ENCODE measurements around the gene GPR4. TPM values are rescaled to one million over a fixed set of nuclear protein-coding genes. Genes with fewer than 3 reads are reported as not detected.

Gene GPR4
- total and polyA plus RNA-seq, 2 of the 8 experiments (the other 6 are each of a cell fraction or from before 2014, with no cell fraction given) = 0.19 to 0.39 TPM

DNA sequence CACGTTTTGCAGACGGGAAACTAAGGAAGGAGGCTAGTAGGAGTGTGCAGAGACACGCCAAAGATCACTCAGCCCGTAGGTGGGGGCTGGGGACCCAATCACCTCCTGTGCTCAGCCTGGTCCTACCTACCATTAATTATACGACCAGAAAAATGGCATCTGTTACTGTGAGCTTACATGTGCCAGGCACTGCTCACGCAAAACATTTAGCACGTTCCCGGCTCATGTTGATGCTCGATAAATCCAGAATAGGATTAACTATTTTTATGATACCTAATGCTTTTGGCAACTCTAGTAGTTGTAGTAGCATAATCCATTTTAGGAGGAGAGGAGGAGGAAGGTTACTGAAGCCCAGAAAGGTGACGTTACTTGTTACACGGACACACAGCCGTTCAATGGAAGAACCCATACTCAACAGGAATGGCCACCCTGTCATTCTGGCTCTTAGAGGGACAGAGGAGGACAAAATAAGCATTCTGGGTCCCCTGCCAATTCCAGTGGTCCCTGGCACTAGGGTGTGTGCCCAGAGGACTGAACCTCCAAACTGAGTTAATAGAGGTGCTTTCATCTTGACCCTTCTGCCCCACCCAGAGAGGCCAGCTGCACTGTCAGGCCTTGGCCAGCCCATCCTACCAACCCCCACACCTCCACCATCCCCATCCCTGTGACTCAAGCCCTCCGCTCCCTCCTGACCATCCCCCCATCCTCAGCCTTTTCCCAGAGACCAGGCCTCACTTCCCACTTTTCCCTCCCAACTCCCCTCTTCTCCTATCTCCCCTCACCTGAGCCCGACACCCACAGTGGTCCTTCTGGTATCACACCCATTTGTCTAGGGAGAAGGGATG, 42.1 kb upstream of the GPR4 start:
- no peak overlapping the region for H2AFZ ChIP-seq (ENCODE audit: low read length)

More for the DNA sequence above, 42.1 kb upstream of the GPR4 start:
- Histone ChIP-seq H2BK120ac (replicated peaks; ENCODE audit: low read depth, low read length) (no peak overlapping the region), H4K5ac (ENCODE audit: insufficient read length, low read depth, low read length) (no peak overlapping the region), H3K36me3 (ENCODE audit: control insufficient read depth in 2 of 4, insufficient read depth in 4 of 4, low read length in 3 of 4) (no peaks in the 10 kb centered on the region), H3K18ac (ENCODE audit: extremely low read depth, low read length) (peak overlapping the region; percentile 17; the same call in 1 of the 2 replicates), H2BK20ac (ENCODE audit: low read length) (0 out of 2 replicates have a peak overlapping the region, but pooled peaks have one; percentile 64), H4K91ac (replicated peaks; ENCODE audit: insufficient read length, low read length) (no peak overlapping the region), H2BK15ac (ENCODE audit: low read length) (peak overlapping the region; percentile 81; the same call in 1 of the 2 replicates), H3K4ac (replicated peaks; ENCODE audit: insufficient read length, low read depth, low read length) (peak overlapping the region; percentile 36), H2BK5ac (ENCODE audit: low read depth, low read length) (no peak overlapping the region), H3K4me1 (replicated peaks in 1 of 4; ENCODE audit: control insufficient read depth in 3 of 4, insufficient read depth in 4 of 4, low read length in 3 of 4) (peaks cover 6 to 27% (median 16%) of the 10 kb centered on the region in 4 experiments), H3K4me2 (ENCODE audit: insufficient read depth in 1 of 2, low read depth in 2 of 2, low read length in 2 of 2) (peak overlapping the region; percentile 43 to 77), H3K27me3 (replicated peaks in 1 of 4; ENCODE audit: control insufficient read depth in 3 of 4, extremely low read depth in 1 of 4, insufficient read depth in 3 of 4, low read length in 3 of 4) (peaks cover 0 to 6% (median 2%) of the 10 kb centered on the region in 4 experiments; a peak in 4 of 7 replicates), H3K79me1 (ENCODE audit: low read depth, low read length) (no peaks in the 10 kb centered on the region), H2AK5ac (ENCODE audit: low read depth, low read length) (no peak overlapping the region; the same call in 1 of the 2 replicates), H3K27ac (ENCODE audit: low read depth, low read length) (no peak overlapping the region), H4K20me1 (replicated peaks in 1 of 2; ENCODE audit: control insufficient read depth in 1 of 2, insufficient read depth in 2 of 2, low read length in 2 of 2) (no peaks in the 10 kb centered on the region), H3K79me2 (ENCODE audit: control insufficient read depth in 1 of 2, insufficient read depth in 2 of 2, low read length in 2 of 2) (no peaks in the 10 kb centered on the region), H3K14ac (ENCODE audit: insufficient read length) (no peak overlapping the region), H3K56ac (replicated peaks; ENCODE audit: insufficient read length, low read depth, low read length) (no peak overlapping the region), H3K23me2 (ENCODE audit: low read depth, low read length) (peaks cover 8% of the 10 kb centered on the region; the same call in 1 of the 2 replicates), H3K4me3 (ENCODE audit: extremely low read depth in 1 of 4, insufficient read depth in 2 of 4, low read depth in 3 of 4, low read length in 4 of 4) (peak overlapping the region in 3 of 4 experiments; percentile 67 to 89 (median 73); a peak in 7 of 8 replicates), H2BK12ac (ENCODE audit: low read depth, low read length) (peak overlapping the region; percentile 52; the same call in 1 of the 2 replicates), H3K23ac (ENCODE audit: insufficient read length) (no peak overlapping the region), H4K8ac (ENCODE audit: extremely low read depth, insufficient read depth, low read length) (no peak overlapping the region), H3K9me3 (ENCODE audit: insufficient read depth in 2 of 2, low read depth in 1 of 2, low read length in 1 of 2) (no peaks in the 10 kb centered on the region; a peak in 1 of 4 replicates), H3K9ac (replicated peaks in 1 of 4; ENCODE audit: extremely low read depth in 1 of 4, low read depth in 3 of 4, low read length in 3 of 4) (no peak overlapping the region)
- no peak for DNase-seq (ENCODE audit: low read depth in 1 of 2, low spot score in 2 of 2)
- ChIA-PET CTCF (ENCODE audit: partially characterized antibody) (interaction anchor here (0.6 to 8.4 kb wide), 31 partner anchors 8 to 688 kb away, joined by 3 to 135 read pairs (median 6); partner anchors contain the start of genes DMWD, GPR4 and SIX5), POLR2A (ENCODE audit: partially characterized antibody) (interaction anchor here (0.9 to 4.1 kb wide), 9 partner anchors 10 to 57 kb away, joined by 3 to 33 read pairs (median 4); no protein-coding TSS in a partner anchor)
- TF ChIP-seq SIN3A (conservative IDR thresholded peaks at IDR 0.05 in 1 of 2, IDR thresholded peaks at IDR 0.05 in 1 of 2; ENCODE audit: low read depth in 1 of 2, low read length in 2 of 2) (no peak), RXRA (IDR thresholded peaks at IDR 0.05; ENCODE audit: insufficient read depth, low read depth, low read length) (no peak), RBBP5 (IDR thresholded peaks at IDR 0.05; ENCODE audit: borderline replicate concordance, low read depth, low read length) (0 out of 2 replicates have a peak, but pooled peaks have one; percentile 62), POU5F1 (IDR thresholded peaks at IDR 0.05; ENCODE audit: low read depth, low read length) (no peak), ASH2L (IDR thresholded peaks at IDR 0.05; ENCODE audit: low read length) (peak; percentile 47)
- 46% methylated on average over 14 of the region's 14 CpGs; no CpG with 5 or more reads in 1 of the 2 experiments for WGBS, 2 experiments (ENCODE audit: extremely low coverage in 1 of 2, insufficient coverage in 1 of 2, insufficient read length in 1 of 2, insufficient replicate concordance in 2 of 2, low coverage in 1 of 2, low lambda C conversion rate in 2 of 2, missing lambda C conversion rate in 1 of 2)
- FAIRE-seq = no peak
